Psoas muscle (tissue), 8 donors: ENCODE data around the gene CLDN5. TPM values are rescaled to one million over a fixed set of nuclear protein-coding genes. Genes with fewer than 3 reads are reported as not detected.
A peak's percentile ranks its signal among the peaks of the same experiment; 100 is the strongest.

ENCODE experiments used
- ATAC-seq, 4 donors: fragments of 200-7000 bp; cut with Tn5 transposase; one replicate each; pipeline ENCODE4 v1.9.1; 2020; ENCODE audit warnings: moderate library complexity in 3 of 4, mild to moderate bottlenecking in 2 of 4
- DNase-seq, 2 donors: peaks; one replicate each; pipeline ENCODE4 v3.0.0-alpha.2; 2020
- H3K27ac ChIP-seq: fragments of 200-600 bp; one replicate; pipeline ENCODE4 v1.8.0; 2022
- H3K27me3 ChIP-seq, 3 donors: fragments of 200-600 bp in 1 of 3; one replicate each; pipeline versions ENCODE4 v1.6.1 to v1.8.0; 2013 to 2022; ENCODE audit warnings: low read length in 2 of 3, mild to moderate bottlenecking in 2 of 3, moderate library complexity in 1 of 3; ENCODE audit not compliant: insufficient read depth in 3 of 3
- H3K36me3 ChIP-seq, 2 donors: fragments of 200-600 bp in 1 of 2; one replicate each; pipeline versions ENCODE4 v1.6.1 to v1.8.0; 2013 to 2022; ENCODE audit warnings: low read depth in 1 of 2, mild to moderate bottlenecking in 1 of 2, moderate library complexity in 1 of 2; ENCODE audit not compliant: insufficient read depth in 1 of 2
- H3K4me1 ChIP-seq: fragments of 200-600 bp; one replicate; pipeline ENCODE4 v1.8.0; 2022
- H3K4me3 ChIP-seq: fragments of 200-600 bp; one replicate; pipeline ENCODE4 v1.8.0; 2022; ENCODE audit warnings: mild to moderate bottlenecking
- H3K9me3 ChIP-seq: fragments of 200-600 bp; one replicate; pipeline ENCODE4 v1.8.0; 2022
- CTCF ChIP-seq: fragments of 200-600 bp; IDR thresholded peaks from one replicate; pipeline ENCODE4 v1.8.0; 2022; ENCODE audit warnings: antibody characterized with exemption
- WGBS, 3 donors: extraction: QIAGEN DNeasy Blood & Tissue Kit; methylation state at CpG; one replicate each; pipeline versions ENCODE4 v1.1.6 to v1.1.7; 2013; 5-methylcytosine and 5-hydroxymethylcytosine counted together
- intact Hi-C, 2 donors: fragments of 100-400 bp; cut with DNase I; formaldehyde crosslinking; loops; one replicate each; pipeline versions ENCODE4 v1.11.0 to v1.14.2; 2022
- polyA plus RNA-seq, 3 donors: library from polyadenylated mRNA; stranded (reverse); fragments of 200-250 nt; gene quantifications; one replicate each; pipeline ENCODE4 v1.2.3, GENCODE V29; 2013
- total RNA-seq, 4 donors: library from RNA; stranded (reverse); fragmentation: NEBNext Ultra II Directional in 2 of 4; extraction: Animal tissue kit (Norgen Biotek cat#: 25700) in 2 of 4; gene quantifications; one replicate each; pipeline versions ENCODE4 v1.2.1 to v1.2.4, GENCODE V29; 2021 to 2023
- donor health status: healthy with polysubstance abuse.
- donor health status: DM: no; HTN: no; CAD: no; lungs with moderate emphysema.
- donor health status: Bipolar disorder and iron deficiency.
- donor health status: healthy.
- donor health status: DM: yes; HTN: yes; CAD: no.
- donor health status: DM: no; HTN: no; CAD: no.
- donor health status: DM: no; HTN: no; CAD: no.
- donor health status: DM: yes; HTN: yes; CAD: no.

Gene CLDN5
- total and polyA plus RNA-seq, 7 donors = 23.0 to 138 (median 42.3) TPM

- TF ChIP-seq CTCF = no peak
- Histone ChIP-seq H3K9me3 (no peaks in the 10 kb centered on the region), H3K27ac (no peak overlapping the region), H3K4me1 (no peaks in the 10 kb centered on the region), H3K4me3 (no peak overlapping the region), H3K27me3 (no peaks in the 10 kb centered on the region), H3K36me3 (no peaks in the 10 kb centered on the region)
- intact Hi-C loops = no loop called here
- WGBS, 3 donors = 77 to 87% (median 78%) methylated on average over 11 of the region's 11 CpGs
- ATAC-seq = peak in 2 of 4 donors; percentile 14 to 38
- DNase-seq = no peak
Observed at GRCh38 chr22:19565382-19566278, 41.4 kb upstream of the CLDN5 start.

GRCh38 chr22:19559956-19560355 lies 35.7 kb upstream of the CLDN5 start:
- Histone ChIP-seq H3K4me1 (no peaks in the 10 kb centered on the region), H3K36me3 (no peaks in the 10 kb centered on the region), H3K27me3 (no peaks in the 10 kb centered on the region), H3K4me3 (no peak overlapping the region), H3K27ac (no peak overlapping the region), H3K9me3 (no peaks in the 10 kb centered on the region)
- ATAC-seq (no peak), DNase-seq (no peak)
- intact Hi-C loops = no loop called here
- WGBS, 3 donors = 88 to 100% (median 92%) methylated on average over 2 of the region's 2 CpGs
- no peak for TF ChIP-seq CTCF

GRCh38 chr22:19559324-19559811 lies 35.2 kb upstream of the CLDN5 start:
- DNase-seq (no peak), ATAC-seq (no peak)
- TF ChIP-seq CTCF = no peak
- intact Hi-C loops = no loop called here
- Histone ChIP-seq H3K36me3 (no peaks in the 10 kb centered on the region), H3K27me3 (no peaks in the 10 kb centered on the region), H3K9me3 (no peaks in the 10 kb centered on the region), H3K4me1 (no peaks in the 10 kb centered on the region), H3K27ac (no peak overlapping the region), H3K4me3 (no peak overlapping the region)
- 73 to 82% (median 76%) methylated on average over 9 of the region's 9 CpGs for WGBS, 3 donors

GRCh38 chr22:19556963-19557545 lies 32.8 kb upstream of the CLDN5 start:
- H3K9me3 ChIP-seq = no peaks in the 10 kb centered on the region
- ATAC-seq (no peak), DNase-seq (no peak)
- TF ChIP-seq CTCF = no peak
- intact Hi-C loops = no loop called here
- H3K4me3 ChIP-seq = no peak overlapping the region
- WGBS, 3 donors = 89 to 94% (median 91%) methylated on average over 10 of the region's 10 CpGs
- H3K27ac ChIP-seq = no peak overlapping the region
- H3K4me1 ChIP-seq = no peaks in the 10 kb centered on the region
- no peaks in the 10 kb centered on the region for H3K36me3 ChIP-seq
- H3K27me3 ChIP-seq = peaks cover 0 to 10% (median 0%) of the 10 kb centered on the region in 3 donors
